ENCODE measurements around the gene NOS1AP.

GRCh38 chr1:162303004-162303344 lies 233.5 kb downstream of the NOS1AP start:
- TF ChIP-seq, protein P1, sequence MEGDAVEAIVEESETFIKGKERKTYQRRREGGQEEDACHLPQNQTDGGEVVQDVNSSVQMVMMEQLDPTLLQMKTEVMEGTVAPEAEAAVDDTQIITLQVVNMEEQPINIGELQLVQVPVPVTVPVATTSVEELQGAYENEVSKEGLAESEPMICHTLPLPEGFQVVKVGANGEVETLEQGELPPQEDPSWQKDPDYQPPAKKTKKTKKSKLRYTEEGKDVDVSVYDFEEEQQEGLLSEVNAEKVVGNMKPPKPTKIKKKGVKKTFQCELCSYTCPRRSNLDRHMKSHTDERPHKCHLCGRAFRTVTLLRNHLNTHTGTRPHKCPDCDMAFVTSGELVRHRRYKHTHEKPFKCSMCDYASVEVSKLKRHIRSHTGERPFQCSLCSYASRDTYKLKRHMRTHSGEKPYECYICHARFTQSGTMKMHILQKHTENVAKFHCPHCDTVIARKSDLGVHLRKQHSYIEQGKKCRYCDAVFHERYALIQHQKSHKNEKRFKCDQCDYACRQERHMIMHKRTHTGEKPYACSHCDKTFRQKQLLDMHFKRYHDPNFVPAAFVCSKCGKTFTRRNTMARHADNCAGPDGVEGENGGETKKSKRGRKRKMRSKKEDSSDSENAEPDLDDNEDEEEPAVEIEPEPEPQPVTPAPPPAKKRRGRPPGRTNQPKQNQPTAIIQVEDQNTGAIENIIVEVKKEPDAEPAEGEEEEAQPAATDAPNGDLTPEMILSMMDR (IDR thresholded peaks at IDR 0.05; ENCODE audit: low read depth, low read length, poor library complexity, severe bottlenecking), result no peak
- no peak for TF ChIP-seq EZH2phosphoT487 (IDR thresholded peaks at IDR 0.05; ENCODE audit: borderline replicate concordance, low read length)

All from DOHH2 (cell line).